Fibroblast of peridontal ligament (primary cell): Measurements from ENCODE around the gene CIDEA.
"Not testable (repeated sequence)": the region's sequence is repeated elsewhere in the genome, so short reads cannot be mapped to it uniquely, and the experiment has no call there.

Experiments
- DNase-seq: peaks from one replicate; pipeline ENCODE4 v3.0.0-alpha.2; 2010; ENCODE audit errors: extremely low read depth

Gene CIDEA

GRCh38 chr18:12239431-12239830 is 14.7 kb upstream of the CIDEA start:
- no peak for DNase-seq

GRCh38 chr18:12242658-12243260 is 11.4 kb upstream of the CIDEA start:
- no peak for DNase-seq

- not testable (repeated sequence) for DNase-seq
Observed at GRCh38 chr18:12243272-12243671, 10.9 kb upstream of the CIDEA start.

GRCh38 chr18:12245793-12246135 is 8.4 kb upstream of the CIDEA start:
- no peak for DNase-seq

GRCh38 chr18:12246849-12247808 is 7.0 kb upstream of the CIDEA start:
- DNase-seq = no peak

GRCh38 chr18:12247946-12248345 is 6.2 kb upstream of the CIDEA start:
- DNase-seq = no peak

- no peak for DNase-seq
Observed at GRCh38 chr18:12248926-12249720, 5.0 kb upstream of the CIDEA start.

- DNase-seq = no peak
Observed at GRCh38 chr18:12251311-12251710, 2.9 kb upstream of the CIDEA start.

- DNase-seq = no peak
Observed at GRCh38 chr18:12252061-12252460, 2.1 kb upstream of the CIDEA start.

GRCh38 chr18:12253027-12253426 is 1.1 kb upstream of the CIDEA start:
- DNase-seq = no peak

GRCh38 chr18:12253663-12254135 is 462 bp upstream of the CIDEA start:
- DNase-seq = no peak

- no peak for DNase-seq
Observed at GRCh38 chr18:12254820-12255511, 805 bp downstream of the CIDEA start.

GRCh38 chr18:12255626-12256026 is 1.5 kb downstream of the CIDEA start:
- DNase-seq = no peak

- DNase-seq = no peak
Observed at GRCh38 chr18:12256951-12257350, 2.8 kb downstream of the CIDEA start.

- no peak for DNase-seq
Observed at GRCh38 chr18:12257996-12258718, 4.0 kb downstream of the CIDEA start.

GRCh38 chr18:12258719-12259705 is 4.9 kb downstream of the CIDEA start:
- no peak for DNase-seq

GRCh38 chr18:12262748-12263147 is 8.6 kb downstream of the CIDEA start:
- DNase-seq = no peak

- no peak for DNase-seq
Observed at GRCh38 chr18:12264864-12265263, 10.7 kb downstream of the CIDEA start.

GRCh38 chr18:12271376-12272235 is 17.4 kb downstream of the CIDEA start:
- DNase-seq = peak; percentile 83
